ENCODE measurements around the gene TMEM221. TPM values are rescaled to one million over a fixed set of nuclear protein-coding genes. Genes with fewer than 3 reads are reported as not detected.
"Not testable (repeated sequence)": the region's sequence is repeated elsewhere in the genome, so short reads cannot be mapped to it uniquely, and the experiment has no call there.

Gene TMEM221
- polyA plus RNA-seq, 4 donors = 2.2 to 3.5 (median 2.8) TPM

DNA sequence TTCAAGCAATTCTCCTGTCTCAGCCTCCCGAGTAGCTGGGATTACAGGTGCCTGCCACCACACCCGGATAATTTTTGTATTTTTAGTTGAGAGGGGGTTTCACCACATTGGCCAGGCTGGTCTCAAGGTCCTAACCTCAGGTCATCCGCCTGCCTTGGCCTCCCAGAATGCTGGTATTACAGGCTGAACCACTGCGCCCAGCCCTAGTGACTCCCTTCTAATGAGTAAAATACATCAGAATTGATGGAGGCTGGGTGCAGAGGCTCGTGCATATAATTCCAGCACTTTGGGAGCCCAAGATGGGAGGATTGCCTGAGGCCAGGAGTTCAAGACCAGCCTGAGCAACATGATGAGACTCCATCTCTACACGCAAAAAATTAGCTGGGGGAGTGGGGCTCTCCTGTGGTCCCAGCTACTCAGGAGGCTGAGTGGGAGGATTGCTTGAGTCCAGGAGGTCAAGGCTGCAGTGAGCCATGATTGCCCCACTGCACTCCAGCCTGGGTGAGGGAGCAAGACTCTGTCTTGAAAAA is 26.6 kb upstream of the TMEM221 start:
- not testable (repeated sequence) for DNase-seq (ENCODE audit: low read depth in 4 of 4, low spot score in 3 of 4)

DNA sequence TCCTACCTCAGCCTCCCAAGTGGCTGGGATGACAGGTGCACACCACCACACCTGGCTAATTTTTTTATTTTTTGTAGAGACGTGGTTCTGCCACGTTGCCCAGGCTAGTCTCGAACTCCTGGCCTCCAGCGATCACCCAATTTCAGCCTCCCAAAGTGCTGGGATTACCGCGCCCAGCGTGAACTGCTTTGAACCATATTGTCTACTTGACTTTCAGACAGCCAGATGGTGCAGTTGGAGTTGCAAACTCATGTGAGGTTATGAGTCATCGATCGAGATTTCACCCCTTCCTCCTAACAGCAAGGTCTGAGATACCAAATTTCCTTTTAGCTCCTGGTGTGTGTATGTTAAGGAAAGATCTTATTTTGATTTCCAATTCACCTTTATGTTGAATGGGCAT is 24.6 kb upstream of the TMEM221 start:
- no peak for DNase-seq (ENCODE audit: low read depth in 4 of 4, low spot score in 3 of 4)

DNA sequence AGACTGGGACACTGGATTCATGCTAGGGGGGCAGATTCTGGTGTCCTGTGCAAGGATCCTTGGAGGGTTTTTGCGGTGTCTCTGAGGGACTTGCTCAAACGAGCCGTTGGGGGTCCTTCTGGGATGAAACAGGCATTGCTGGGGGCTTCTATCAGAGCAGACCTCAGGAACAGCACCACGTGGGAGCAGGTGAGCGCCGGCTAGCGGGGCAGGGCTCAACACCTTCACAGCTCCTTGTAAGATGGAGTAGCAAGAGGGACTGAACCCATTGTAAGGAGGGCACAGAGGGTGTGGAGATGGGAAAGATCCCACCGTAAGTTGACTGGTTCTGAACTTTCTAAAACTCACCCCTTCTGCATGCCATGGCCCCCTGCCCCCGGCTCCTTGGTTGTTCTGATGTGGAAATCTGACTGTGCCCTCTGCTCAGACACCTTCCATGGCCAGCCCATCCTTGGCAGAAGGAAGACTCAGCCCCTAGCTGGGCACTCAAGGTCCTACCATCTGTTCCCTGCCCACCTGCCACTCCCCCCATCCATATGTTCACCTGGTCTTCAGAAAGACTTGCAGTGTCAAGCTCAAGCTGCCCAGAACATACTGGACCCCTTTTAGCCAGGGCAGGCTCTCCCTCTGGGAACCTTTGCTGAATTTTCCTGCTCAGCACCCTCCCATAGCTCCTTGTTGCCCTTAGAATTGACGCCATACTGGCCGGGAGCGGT is 23.1 kb upstream of the TMEM221 start:
- no peak for DNase-seq (ENCODE audit: low read depth in 4 of 4, low spot score in 3 of 4)

DNA sequence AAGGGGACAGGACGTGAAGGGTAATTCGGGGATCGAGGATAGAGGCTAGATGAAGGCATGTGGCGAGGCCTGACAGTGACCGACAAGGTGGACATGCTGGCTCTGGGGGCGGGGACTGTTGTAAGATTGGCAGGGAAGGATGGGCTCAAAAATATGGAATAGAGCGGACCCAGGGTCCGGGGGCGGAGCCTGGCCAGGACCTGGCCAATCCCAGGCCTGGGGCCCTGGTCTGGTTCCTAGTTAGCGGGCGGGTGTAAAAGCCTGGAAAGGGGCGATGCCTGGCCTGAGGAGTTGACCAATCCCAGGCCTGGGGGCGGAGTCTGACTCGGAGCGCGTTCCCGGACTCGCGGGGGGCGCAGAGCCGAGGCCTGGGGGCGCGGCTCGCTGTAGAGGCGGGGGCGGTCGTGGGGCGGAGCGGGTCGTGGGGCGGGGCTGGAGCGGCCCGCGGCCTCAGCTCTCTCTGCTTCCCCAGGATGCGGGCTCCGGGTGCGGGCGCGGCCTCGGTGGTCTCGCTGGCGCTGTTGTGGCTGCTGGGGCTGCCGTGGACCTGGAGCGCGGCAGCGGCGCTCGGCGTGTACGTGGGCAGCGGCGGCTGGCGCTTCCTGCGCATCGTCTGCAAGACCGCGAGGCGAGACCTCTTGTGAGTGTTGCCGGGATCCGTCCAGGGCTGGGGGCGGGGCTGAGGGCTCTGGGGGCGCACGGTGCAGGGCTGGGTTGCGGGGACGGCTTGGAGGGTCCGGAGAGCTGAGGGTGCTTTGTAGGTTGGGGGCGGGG is 21.8 kb upstream of the TMEM221 start, which contains the start of gene SLC27A1:
TSS of gene SLC27A1 (plus strand) at position 457 of the 774 bp plus-strand sequence. CDS start at position 474, 17 bp downstream.
- DNase-seq (ENCODE audit: low read depth in 4 of 4, low spot score in 3 of 4) = peak; percentile 96 to 98 (median 98)

DNA sequence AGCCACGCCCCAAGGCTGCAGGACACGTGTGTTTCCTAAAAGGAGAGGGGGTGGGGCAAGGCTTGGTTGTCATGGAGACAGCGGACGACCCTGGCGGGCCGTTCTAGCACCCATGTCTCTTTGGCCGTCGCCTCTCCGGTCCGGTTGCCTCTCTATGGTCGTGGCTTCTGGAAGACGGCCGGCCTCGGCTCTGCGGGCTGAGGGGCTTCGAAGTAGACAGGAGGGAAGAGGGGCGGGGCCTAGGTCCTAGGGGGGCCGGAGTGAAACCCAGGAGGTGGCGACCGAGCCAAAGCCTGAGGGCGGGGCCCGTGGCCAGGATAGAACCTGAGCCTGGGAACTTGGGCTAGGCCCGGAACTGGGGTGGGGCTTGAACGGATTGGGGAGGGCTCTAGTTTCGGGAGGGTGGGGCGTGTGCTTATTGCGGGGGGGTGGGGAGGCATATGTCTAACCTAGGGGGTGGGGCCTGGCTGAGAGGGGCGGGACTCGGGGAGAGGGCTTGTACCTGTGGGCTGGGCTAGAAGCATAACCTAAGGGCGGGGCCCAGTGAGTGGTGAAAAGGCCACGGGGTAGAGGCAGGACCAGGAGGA is 21.1 kb upstream of the TMEM221 start:
- peak; percentile 77 to 83 (median 79) for DNase-seq (ENCODE audit: low read depth in 4 of 4, low spot score in 3 of 4)

DNA sequence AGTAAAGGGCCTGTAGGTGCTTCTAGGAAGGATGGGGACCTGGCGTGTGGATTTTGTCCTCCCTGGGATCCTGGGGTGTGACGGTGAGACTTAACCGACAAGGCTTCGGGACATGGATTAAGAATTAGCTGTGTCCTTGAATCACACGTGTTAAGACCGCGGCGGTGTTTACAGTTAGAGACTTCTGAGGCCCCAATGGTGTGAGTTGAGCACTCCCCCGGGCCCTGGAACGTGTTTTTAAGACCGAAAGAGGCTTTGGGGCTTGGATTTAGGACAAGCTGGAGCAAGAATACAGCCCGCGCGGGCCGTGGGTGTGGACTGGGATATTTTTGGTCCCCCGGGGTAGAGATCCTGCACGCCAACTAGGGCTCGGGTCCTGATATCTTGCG is 20.6 kb upstream of the TMEM221 start:
- no peak for DNase-seq (ENCODE audit: low read depth in 4 of 4, low spot score in 3 of 4)

DNA sequence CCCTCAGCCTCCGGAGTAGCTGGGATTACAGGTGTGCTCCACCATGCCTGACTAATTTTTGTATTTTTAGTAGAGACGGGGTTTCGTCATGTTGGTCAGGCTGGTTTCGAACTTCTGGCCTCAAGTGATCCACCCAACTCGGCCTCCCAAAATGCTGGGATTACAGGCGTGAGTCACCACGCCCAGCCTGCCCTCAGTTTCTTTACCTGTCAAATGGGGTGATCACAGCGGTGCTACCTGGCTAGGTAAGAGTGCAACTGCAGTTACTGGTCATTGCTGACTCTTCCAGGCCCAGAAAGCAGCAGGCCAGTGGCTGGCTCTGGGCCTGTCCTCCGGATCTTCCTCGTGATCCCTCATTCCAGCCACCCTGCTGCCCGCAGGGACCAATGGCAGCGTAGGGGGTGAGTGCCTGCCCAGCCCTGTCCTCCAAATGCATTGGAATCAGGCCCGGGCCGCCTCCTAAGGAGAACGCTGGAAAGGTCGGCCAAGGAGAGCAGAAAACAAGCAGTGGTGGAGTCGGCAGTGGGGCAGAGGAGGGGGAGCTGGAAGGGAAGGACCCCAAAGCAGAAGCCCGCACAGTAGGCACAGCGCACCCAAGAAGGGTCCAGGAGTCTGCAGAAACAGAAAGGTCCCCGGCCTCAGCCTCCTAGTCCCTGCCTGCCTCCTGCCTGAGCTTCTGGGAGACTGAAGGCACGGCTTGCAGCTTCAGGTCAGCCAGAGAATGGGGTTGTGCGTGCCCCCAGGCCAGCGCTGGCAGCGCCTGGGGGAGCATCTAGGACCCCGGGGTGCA is 20.0 kb upstream of the TMEM221 start:
- no peak for DNase-seq (ENCODE audit: low read depth in 4 of 4, low spot score in 3 of 4)

DNA sequence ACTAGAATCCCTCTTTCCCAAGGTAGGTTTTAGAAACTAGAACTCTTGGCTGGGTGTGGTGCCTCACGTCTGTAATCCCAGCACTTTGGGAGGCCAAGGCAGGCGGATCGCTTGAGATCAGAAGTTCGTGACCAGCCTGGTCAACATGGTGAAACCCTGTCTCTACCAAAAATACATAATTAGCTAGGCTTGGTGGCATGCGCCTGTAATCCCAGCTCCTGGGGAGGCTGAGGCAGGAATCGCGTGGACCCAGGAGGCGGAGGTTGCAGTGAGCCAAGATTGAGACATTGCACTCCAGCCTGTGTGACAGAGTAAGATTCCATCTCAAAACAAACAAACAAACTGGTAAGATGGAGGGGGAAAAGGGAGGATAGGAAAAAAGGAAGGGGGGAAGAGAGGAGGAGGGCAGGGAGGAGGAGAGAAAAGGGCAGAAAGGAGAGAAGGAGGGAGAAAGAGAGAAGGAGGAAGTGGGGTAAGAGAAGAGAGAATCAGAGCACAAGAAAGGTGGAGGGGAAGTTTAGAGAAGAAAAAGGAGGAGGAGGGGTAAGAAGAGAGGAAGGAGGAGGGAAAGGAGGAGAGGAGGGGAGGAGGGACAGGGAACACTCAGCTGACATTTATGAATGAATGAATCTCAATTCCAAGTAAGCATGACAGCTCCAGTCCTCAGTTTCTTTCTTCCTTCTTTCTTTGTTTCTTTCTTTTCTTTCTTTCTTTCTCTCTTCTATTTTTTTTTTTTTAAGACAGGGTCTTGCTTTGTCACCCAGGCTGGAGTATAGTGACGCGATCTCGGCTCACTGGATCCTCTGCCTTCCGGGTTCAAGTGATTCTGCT is 19.2 kb upstream of the TMEM221 start:
- DNase-seq (ENCODE audit: low read depth in 4 of 4, low spot score in 3 of 4) = no peak

DNA sequence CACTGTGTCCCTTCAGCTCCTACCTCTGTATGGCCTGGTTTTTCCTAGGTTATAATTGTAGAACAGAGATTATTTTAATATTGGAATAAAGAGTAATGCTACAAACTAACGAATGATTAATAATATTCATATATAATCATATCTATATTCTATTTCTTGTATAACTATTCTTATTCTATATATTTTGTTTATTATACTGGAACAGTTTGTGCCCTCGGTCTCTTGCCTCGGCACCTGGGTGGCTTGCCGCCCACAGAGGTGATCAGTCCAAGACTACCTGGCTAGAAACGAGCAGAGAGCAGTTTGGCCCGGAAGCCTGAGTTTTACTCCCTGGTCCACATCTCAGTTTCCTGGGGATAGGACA is 18.0 kb upstream of the TMEM221 start:
- DNase-seq (ENCODE audit: low read depth in 4 of 4, low spot score in 3 of 4) = no peak

DNA sequence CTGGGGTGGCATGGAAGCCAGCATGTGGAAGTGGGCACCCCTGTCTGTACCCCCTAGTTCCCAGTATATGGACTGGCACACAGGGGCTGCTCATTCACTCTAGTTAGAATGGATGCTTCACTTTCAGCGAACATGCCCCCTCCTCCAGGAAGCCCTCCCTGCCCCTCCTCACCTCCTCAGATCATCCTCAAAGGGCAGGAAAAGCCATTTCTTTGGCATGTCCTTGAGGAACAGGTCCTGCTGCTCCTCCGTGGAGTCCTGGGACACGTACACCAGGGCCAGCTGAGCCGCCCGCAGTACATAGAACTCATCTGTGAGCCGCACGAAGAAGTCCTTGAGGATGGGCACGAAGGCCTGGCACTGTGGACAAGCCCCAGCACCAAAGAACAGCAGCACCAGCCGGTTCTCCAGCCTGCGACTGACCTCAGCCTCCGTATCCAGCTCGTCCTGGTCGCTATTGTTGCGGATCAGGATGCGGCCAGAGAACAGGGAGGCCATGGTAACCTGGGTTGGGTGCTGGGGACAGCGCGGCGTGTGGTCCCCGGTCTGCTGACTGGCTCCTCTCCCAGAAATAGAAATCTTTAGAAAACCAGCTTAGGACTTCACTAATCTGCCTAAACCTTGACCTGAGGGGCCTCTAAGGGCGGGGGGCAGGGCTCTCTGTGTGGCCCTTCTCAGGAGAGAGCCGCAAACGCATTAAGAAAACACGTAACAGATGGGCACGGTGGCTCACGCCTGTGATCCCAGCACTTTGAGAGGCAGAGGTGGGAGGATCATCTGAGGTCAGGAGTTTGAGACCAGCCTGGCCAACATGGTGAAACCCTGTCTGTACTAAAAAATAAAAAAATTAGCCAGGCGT is 12.1 kb upstream of the TMEM221 start, which contains the start of gene NXNL1:
TSS of gene NXNL1 (minus strand) at position 555 of the 859 bp plus-strand sequence. CDS start at position 498, 57 bp downstream.
- no peak for DNase-seq (ENCODE audit: low read depth in 4 of 4, low spot score in 3 of 4)

DNA sequence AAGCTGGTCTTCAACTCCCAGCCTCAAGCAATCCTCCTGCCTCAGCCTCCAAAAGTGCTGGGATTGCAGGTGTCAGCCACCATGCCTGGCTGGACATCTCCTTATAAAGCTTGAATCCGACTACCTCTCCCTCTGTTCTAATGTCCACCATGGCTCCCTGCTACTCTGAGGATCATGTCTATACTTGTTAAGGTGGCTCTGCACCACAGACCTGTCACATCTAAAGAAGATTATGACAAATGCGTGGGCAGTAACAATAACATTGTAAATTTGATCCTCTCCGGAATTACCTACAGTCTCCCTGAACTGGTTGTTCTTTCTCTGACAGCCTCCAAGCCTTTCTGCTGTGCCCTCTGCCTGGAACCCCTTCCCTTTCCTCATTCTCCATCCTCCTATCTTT is 10.5 kb upstream of the TMEM221 start:
- no peak for DNase-seq (ENCODE audit: low read depth in 4 of 4, low spot score in 3 of 4)

DNA sequence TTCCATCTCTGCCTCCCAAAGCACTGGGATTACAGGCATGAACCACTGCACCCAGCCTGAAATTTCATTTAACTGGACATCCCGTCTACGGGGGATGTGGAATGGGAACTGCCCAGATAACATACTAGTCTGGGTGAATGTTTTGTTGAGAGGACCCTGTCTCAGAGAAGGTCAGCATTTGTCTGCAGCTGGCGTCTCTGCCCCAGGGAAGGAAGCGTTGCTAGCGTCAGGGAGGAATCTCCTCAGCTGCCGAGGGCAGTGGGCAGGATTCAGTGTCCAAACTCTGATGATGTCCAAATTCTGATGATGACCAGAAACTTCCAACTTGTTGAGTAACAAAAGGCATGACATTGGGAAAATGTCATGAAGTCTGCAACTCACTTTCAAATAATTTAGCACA is 9.1 kb upstream of the TMEM221 start:
- no peak for DNase-seq (ENCODE audit: low read depth in 4 of 4, low spot score in 3 of 4)

DNA sequence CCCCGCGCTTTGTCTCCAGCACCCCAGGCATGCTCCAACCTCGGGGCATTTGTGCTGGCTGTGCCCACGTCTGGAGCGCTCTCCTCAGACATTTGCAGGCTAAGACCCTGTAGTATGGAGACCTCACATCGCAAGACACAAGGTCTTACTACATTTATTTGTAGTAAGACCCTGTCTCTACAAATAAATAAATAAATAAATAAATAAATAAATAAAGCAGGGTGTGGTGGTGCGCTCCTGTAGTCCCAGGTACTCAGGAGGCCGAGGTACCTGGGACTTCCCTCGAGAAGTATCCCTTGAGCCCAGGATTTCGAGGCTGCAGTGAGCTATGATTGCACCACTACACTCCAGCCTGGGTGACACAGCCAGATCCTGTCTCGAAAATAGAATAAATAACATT is 7.7 kb upstream of the TMEM221 start:
- no peak for DNase-seq (ENCODE audit: low read depth in 4 of 4, low spot score in 3 of 4)

DNA sequence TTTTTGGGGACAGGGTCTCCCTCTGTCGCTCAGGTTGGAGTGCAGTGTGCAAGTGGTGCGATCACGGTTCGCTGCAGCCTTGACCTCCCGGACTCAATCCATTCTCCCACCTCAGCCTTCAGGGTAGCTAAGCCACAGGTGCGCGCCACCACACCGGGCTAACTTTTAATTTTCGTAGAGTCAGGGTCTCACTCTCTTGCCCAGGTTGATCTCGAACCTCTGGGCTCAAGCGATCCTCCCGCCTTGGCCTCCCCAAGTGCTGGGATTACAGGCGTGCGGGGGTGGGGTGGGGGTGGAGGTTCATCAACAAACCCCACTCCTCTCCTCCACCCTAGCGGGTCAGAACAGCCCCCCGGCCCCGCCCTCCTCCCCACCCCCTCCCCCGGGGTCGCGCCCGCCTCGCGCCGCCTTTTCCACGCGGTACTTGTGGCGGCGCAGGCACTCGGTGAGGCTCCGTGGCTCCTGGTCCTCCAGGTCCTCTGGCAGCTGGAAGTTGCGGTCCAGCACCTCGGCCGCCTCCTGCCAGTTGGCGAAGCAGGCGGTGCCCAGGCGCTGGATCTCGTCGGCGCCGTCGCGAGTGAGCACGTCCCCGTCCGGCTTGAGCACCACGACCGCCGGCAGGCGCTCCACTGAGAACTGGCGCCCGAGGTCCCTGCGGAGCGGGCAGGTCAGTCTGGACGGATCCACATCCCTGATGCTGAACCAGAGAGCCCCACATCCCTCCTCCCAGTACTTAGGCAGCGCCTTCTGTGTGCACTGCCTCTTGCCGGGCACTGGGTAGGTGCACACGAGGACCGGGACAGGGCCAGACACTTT is 7.0 kb upstream of the TMEM221 start:
- no peak for DNase-seq (ENCODE audit: low read depth in 4 of 4, low spot score in 3 of 4)

DNA sequence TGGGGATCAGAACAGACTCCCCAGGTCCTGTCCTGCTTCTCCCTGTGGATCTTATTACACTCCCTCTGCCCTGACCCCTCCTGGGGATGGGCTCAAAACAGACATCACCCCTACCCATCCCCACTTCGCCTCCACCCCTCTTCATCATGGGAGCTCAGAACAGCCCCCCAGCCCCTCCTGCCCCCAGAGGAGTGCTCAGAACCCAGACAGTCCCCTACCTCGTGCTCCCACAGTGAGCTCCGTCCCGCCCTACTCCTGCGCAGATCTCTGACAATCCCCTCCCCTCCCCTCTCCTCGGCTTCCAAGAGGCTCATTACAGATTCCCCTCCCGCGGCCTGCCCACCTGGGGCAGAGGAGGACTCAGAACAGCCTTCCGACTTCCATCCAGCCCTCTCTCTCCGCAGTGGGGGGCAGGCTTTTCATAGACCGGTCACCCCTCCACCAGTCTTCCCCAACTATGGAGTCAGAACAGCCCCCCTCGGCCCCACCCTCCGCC is 6.2 kb upstream of the TMEM221 start:
- DNase-seq (ENCODE audit: low read depth in 4 of 4, low spot score in 3 of 4) = no peak

DNA sequence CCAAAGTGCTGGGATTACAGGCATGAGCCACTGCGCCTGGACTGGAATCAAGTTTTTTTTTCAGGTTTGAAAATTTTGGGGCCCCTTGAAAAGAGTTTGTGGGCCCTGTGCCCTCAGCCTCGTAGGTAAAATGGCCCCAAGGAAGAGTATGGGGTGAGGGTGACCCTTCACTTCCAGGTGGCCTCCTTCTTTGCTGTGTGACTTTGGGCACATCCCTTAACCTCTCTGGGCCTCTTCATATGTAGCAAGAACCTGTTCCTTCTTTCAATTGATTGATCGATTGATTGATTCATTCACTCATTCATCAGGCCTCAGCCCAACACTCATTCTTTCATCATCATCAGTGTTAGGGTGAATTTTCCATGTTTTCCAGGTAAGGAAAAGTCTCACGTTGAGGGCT is 3.4 kb upstream of the TMEM221 start:
- no peak for DNase-seq (ENCODE audit: low read depth in 4 of 4, low spot score in 3 of 4)

DNA sequence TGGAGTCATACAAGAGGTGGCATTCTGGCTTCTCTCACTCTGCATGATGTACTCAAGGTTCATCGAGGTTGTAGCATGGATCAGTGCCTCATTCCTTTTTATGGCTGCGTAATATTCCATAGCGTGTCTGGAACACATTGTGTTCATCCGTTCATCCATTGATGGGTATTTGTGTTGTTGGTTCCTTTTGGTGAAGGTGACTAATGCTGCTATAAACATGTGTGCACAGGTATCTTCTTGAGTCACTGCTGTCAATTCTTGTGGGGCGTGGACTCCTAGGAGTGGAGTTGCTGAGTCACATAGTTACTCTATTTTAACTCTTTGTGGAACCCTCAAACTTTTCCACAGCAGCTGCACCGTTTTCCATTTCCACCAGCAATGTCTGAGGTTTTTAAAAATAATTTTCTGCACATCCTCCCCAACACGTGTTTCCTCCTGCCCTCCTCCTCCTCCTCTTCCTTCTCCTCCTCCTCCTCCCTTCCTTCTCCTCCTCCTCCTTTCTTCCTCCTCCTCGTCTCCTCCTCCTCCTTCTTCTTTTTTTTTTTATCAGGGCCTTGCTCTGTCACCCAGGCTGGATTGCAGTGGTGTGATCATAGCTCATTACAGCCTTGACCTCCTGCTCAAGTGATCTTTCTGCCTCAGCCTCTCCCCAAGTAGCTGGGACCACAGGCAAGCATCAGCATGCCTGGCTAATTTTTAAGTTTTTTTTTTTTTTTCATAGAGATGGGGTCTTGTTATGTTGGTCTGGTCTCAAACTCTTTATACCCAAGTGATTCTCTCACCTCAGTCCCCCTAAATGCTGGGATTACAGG is 2.0 kb upstream of the TMEM221 start:
- DNase-seq (ENCODE audit: low read depth in 4 of 4, low spot score in 3 of 4) = no peak

All from right renal pelvis (tissue), 4 donors.